H1 (cell line): ENCODE results near the gene NRSN2.

Experiments
- ASH2L ChIP-seq: fragments of 200-600, 300-600 bp; sonication (generic); IDR thresholded peaks from one replicate; pipeline ENCODE4 v1.7.1; 2017; ENCODE audit warnings: low read length
- CTCF ChIP-seq, 3 experiments: IDR thresholded peaks; 1 replicate in 2 of 3; 2 replicates in 1 of 3; pipeline versions ENCODE4 v1.5.1 to v1.6.1; 2011; ENCODE audit warnings: low read length in 3 of 3, mild to moderate bottlenecking in 3 of 3, inconsistent platforms in 2 of 3, low read depth in 1 of 3, moderate library complexity in 1 of 3; ENCODE audit not compliant: insufficient read depth in 1 of 3; ENCODE audit errors: control extremely low read depth in 1 of 3
- EP300 ChIP-seq, 2 experiments: IDR thresholded peaks; 1 replicate in 1 of 2; 2 replicates in 1 of 2; pipeline ENCODE4 v1.6.1; 2011 to 2012; ENCODE audit warnings: low read depth in 2 of 2, low read length in 2 of 2, mild to moderate bottlenecking in 2 of 2, borderline replicate concordance in 1 of 2, inconsistent platforms in 1 of 2, moderate library complexity in 1 of 2
- EZH2 ChIP-seq: fragments of 200-600 bp; sonication (generic); IDR thresholded peaks from 2 replicates; pipeline ENCODE4 v1.7.1; 2012; ENCODE audit warnings: low read depth, mild to moderate bottlenecking, moderate library complexity, low read length, inconsistent platforms; ENCODE audit not compliant: severe bottlenecking
- JUND ChIP-seq: IDR thresholded peaks from 2 replicates; pipeline ENCODE4 v1.6.1; 2011; ENCODE audit warnings: mild to moderate bottlenecking, improper control_type of control experiment, low read length
- KDM5A ChIP-seq: fragments of 200-600 bp; IDR thresholded peaks from 2 replicates; pipeline ENCODE4 v1.7.1; 2012; ENCODE audit warnings: mild to moderate bottlenecking, low read length, inconsistent platforms, mixed read lengths
- PHF8 ChIP-seq: fragments of 200-600 bp; sonication (generic); conservative IDR thresholded peaks from 2 replicates; pipeline ENCODE4 v1.7.1; 2012; ENCODE audit warnings: low read depth, mild to moderate bottlenecking, inconsistent platforms, low read length, moderate library complexity
- YY1 ChIP-seq: IDR thresholded peaks from 2 replicates; pipeline ENCODE4 v1.6.1; 2011; ENCODE audit warnings: low read depth, mild to moderate bottlenecking, low read length
- TF ChIP-seq, protein P1 (sequence below): IDR thresholded peaks from 2 replicates; pipeline ENCODE4 v1.6.1; 2012; ENCODE audit warnings: inconsistent platforms

DNA sequence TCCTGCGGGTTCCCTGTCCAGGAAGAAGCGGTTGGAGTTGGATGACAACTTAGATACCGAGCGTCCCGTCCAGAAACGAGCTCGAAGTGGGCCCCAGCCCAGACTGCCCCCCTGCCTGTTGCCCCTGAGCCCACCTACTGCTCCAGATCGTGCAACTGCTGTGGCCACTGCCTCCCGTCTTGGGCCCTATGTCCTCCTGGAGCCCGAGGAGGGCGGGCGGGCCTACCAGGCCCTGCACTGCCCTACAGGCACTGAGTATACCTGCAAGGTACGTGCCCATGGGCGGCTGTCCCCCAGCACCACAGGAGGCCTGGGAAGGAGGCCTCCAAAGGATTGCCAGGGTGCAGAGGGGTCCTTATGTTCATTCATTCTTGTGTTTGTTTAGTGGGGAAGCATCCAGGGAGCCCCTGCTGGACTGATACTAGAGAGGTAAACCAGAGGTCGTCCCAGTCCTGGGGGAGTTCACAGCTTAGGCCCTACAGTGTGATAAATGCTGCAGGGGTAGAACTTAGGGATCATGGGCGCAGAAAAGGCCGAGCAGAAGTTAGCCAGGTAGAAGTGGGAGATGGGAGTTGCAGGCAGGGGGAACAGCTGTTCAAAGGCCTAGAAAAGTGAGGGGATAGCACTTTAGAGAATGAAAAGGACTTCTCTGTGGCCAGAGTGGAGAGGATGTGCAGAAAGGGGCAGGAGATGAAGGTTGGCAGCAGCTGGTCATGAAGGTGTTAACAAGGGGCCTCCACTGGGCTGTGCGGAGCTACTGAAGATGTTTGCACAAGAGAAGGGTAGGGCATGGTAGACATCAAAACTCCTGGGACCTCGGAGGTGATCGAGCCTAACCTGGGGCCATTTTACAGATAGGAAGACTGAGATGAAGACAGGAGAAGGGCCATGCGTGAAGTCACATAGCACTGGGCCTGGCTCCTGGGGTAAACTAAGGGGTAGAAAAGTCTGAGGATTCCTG lies 41.4 kb downstream of the NRSN2 start:
- TF ChIP-seq, protein P1, sequence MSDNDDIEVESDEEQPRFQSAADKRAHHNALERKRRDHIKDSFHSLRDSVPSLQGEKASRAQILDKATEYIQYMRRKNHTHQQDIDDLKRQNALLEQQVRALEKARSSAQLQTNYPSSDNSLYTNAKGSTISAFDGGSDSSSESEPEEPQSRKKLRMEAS, result no peak
- TF ChIP-seq YY1 (no peak), ASH2L (no peak), CTCF (IDR thresholded peaks at IDR 0.05; ENCODE audit: control extremely low read depth in 1 of 3, insufficient read depth in 1 of 3, low read depth in 1 of 3, low read length in 3 of 3) (no peak), KDM5A (no peak), JUND (no peak), EZH2 (no peak), EP300 (IDR thresholded peaks at IDR 0.05; ENCODE audit: borderline replicate concordance in 1 of 2, low read depth in 2 of 2, low read length in 2 of 2) (no peak), PHF8 (no peak)
